WTC11 (cell line): Measurements from ENCODE around the gene ATP9A. TPM values are rescaled to one million over a fixed set of nuclear protein-coding genes. Genes with fewer than 3 reads are reported as not detected.

Experiments used
- ATAC-seq: fragments of 200-7000 bp; cut with Tn5 transposase; 2 replicates; pipeline ENCODE4 v1.10.0; 2021; ENCODE audit warnings: mild to moderate bottlenecking, moderate library complexity
- CTCF ChIA-PET: fragments of 300-600 bp; sonication (Branson Sonifier 250); formaldehyde crosslinking; loops from one replicate; lab custom pipeline; 2021; ENCODE audit warnings: antibody characterized with exemption; lab: Charles Lee
- POLR2A ChIA-PET: fragments of 350-600 bp; sonication (Branson Sonifier 250); formaldehyde crosslinking; loops from one replicate; lab custom pipeline; 2021; ENCODE audit warnings: antibody characterized with exemption; lab: Charles Lee
- DNase-seq: peaks from one replicate; pipeline ENCODE4 v3.0.0; 2021; ENCODE audit warnings: low spot score
- H3K27ac Mint-ChIP-seq: 2 replicates; pipeline ENCODE4 v1.8.0; 2021; ENCODE audit warnings: mixed read lengths
- H3K27me3 Mint-ChIP-seq: 2 replicates; pipeline ENCODE4 v1.8.0; 2021; ENCODE audit warnings: low read depth, mild to moderate bottlenecking, moderate library complexity, mixed read lengths
- H3K36me3 Mint-ChIP-seq: 2 replicates; pipeline ENCODE4 v1.8.0; 2021; ENCODE audit warnings: mixed read lengths
- H3K4me1 Mint-ChIP-seq: 2 replicates; pipeline ENCODE4 v1.8.0; 2022; ENCODE audit warnings: mixed read lengths
- H3K4me3 Mint-ChIP-seq: 2 replicates; pipeline ENCODE4 v1.8.0; 2021; ENCODE audit warnings: mild to moderate bottlenecking, moderate library complexity, mixed read lengths
- H3K9me3 Mint-ChIP-seq: 2 replicates; pipeline ENCODE4 v1.8.0; 2021; ENCODE audit warnings: mixed read lengths
- CREB1 ChIP-seq: sonication (generic); formaldehyde crosslinking; IDR thresholded peaks from 2 replicates; pipeline ENCODE4 v1.8.0; 2023; ENCODE audit warnings: mild to moderate bottlenecking, missing genetic modification reagents
- E2F4 ChIP-seq: sonication (generic); formaldehyde crosslinking; IDR thresholded peaks from 2 replicates; pipeline ENCODE4 v1.8.1; 2022; ENCODE audit warnings: low read depth, mild to moderate bottlenecking, moderate library complexity, missing genetic modification reagents, borderline replicate concordance
- E2F5 ChIP-seq: sonication (generic); formaldehyde crosslinking; IDR thresholded peaks from 2 replicates; pipeline ENCODE4 v1.8.1; 2022; ENCODE audit warnings: mild to moderate bottlenecking, moderate library complexity, missing genetic modification reagents
- GRHL2 ChIP-seq: fragments of 250-450 bp; sonication (Bioruptor Pico); IDR thresholded peaks from 2 replicates; pipeline ENCODE4 v1.8.0; 2022; ENCODE audit warnings: mild to moderate bottlenecking, moderate library complexity; ENCODE audit not compliant: insufficient replicate concordance, severe bottlenecking
- HMGXB4 ChIP-seq: sonication (generic); formaldehyde crosslinking; IDR thresholded peaks from 2 replicates; pipeline ENCODE4 v1.8.1; 2023; ENCODE audit warnings: mild to moderate bottlenecking, moderate library complexity, missing genetic modification reagents
- IRF2 ChIP-seq: sonication (generic); formaldehyde crosslinking; IDR thresholded peaks from 2 replicates; pipeline ENCODE4 v1.8.0; 2022; ENCODE audit warnings: low read depth, missing genetic modification reagents, borderline replicate concordance
- KAT7 ChIP-seq: sonication (generic); formaldehyde crosslinking; IDR thresholded peaks from 2 replicates; pipeline ENCODE4 v1.8.1; 2023; ENCODE audit warnings: missing genetic modification reagents, mild to moderate bottlenecking, borderline replicate concordance
- MAX ChIP-seq: sonication (generic); formaldehyde crosslinking; IDR thresholded peaks from 2 replicates; pipeline ENCODE4 v1.8.0; 2022; ENCODE audit warnings: mild to moderate bottlenecking, missing genetic modification reagents
- MLX ChIP-seq: sonication (generic); formaldehyde crosslinking; IDR thresholded peaks from 2 replicates; pipeline ENCODE4 v1.8.1; 2023; ENCODE audit warnings: mild to moderate bottlenecking, missing genetic modification reagents, moderate library complexity
- MYBL2 ChIP-seq: sonication (generic); formaldehyde crosslinking; IDR thresholded peaks from 2 replicates; pipeline ENCODE4 v1.8.1; 2023; ENCODE audit warnings: mild to moderate bottlenecking, moderate library complexity, missing genetic modification reagents
- NFYB ChIP-seq: sonication (generic); formaldehyde crosslinking; conservative IDR thresholded peaks from 2 replicates; pipeline ENCODE4 v1.8.0; 2022; ENCODE audit warnings: low read depth, missing genetic modification reagents
- PREB ChIP-seq: sonication (generic); formaldehyde crosslinking; IDR thresholded peaks from 2 replicates; pipeline ENCODE4 v1.8.1; 2022; ENCODE audit warnings: mild to moderate bottlenecking, missing genetic modification reagents, moderate library complexity, borderline replicate concordance
- TCF7 ChIP-seq: sonication (generic); formaldehyde crosslinking; IDR thresholded peaks from 2 replicates; pipeline ENCODE4 v1.8.0; 2022; ENCODE audit warnings: mild to moderate bottlenecking, low read depth, missing genetic modification reagents, moderate library complexity
- TEAD1 ChIP-seq: sonication (generic); formaldehyde crosslinking; IDR thresholded peaks from 2 replicates; pipeline ENCODE4 v1.8.0; 2022; ENCODE audit warnings: mild to moderate bottlenecking, missing genetic modification reagents
- USF2 ChIP-seq: sonication (generic); formaldehyde crosslinking; IDR thresholded peaks from 2 replicates; pipeline ENCODE4 v1.8.1; 2023; ENCODE audit warnings: mild to moderate bottlenecking, missing genetic modification reagents, moderate library complexity
- ZBTB43 ChIP-seq: sonication (generic); formaldehyde crosslinking; IDR thresholded peaks from 2 replicates; pipeline ENCODE4 v1.8.1; 2023; ENCODE audit warnings: mild to moderate bottlenecking, missing genetic modification reagents
- ZNF219 ChIP-seq: sonication (generic); formaldehyde crosslinking; IDR thresholded peaks from 2 replicates; pipeline ENCODE4 v1.8.0; 2023; ENCODE audit warnings: missing genetic modification reagents, mild to moderate bottlenecking, borderline replicate concordance
- ZNF232 ChIP-seq: sonication (generic); formaldehyde crosslinking; IDR thresholded peaks from 2 replicates; pipeline ENCODE4 v1.8.0; 2022; ENCODE audit warnings: mild to moderate bottlenecking, missing genetic modification reagents
- ZNF281 ChIP-seq: sonication (generic); formaldehyde crosslinking; IDR thresholded peaks from 2 replicates; pipeline ENCODE4 v1.8.0; 2023; ENCODE audit warnings: mild to moderate bottlenecking, missing genetic modification reagents
- ZNF317 ChIP-seq: sonication (generic); formaldehyde crosslinking; IDR thresholded peaks from 2 replicates; pipeline ENCODE4 v1.8.1; 2023; ENCODE audit warnings: low read depth, mild to moderate bottlenecking, moderate library complexity, missing genetic modification reagents, borderline replicate concordance
- ZNF396 ChIP-seq: fragments of 250-450 bp; sonication (Bioruptor Pico); IDR thresholded peaks from 2 replicates; pipeline ENCODE4 v1.8.0; 2021; ENCODE audit warnings: mild to moderate bottlenecking, moderate library complexity, borderline replicate concordance
- ZNF512 ChIP-seq: sonication (generic); formaldehyde crosslinking; IDR thresholded peaks from 2 replicates; pipeline ENCODE4 v1.8.1; 2022; ENCODE audit warnings: missing genetic modification reagents, borderline replicate concordance
- total RNA-seq: library from RNA; stranded (reverse); gene quantifications from 3 replicates; pipeline ENCODE4 v1.2.3, GENCODE V29; 2021

Gene ATP9A
- total RNA-seq, 1 experiment from 2014 or later: 5.0 TPM

GRCh38 chr20:51627586-51627985 lies 140.6 kb downstream of the ATP9A start:
- Mint-ChIP-seq H3K4me3 (no peak overlapping the region), H3K36me3 (no peaks in the 10 kb centered on the region), H3K9me3 (no peaks in the 10 kb centered on the region), H3K27me3 (no peaks in the 10 kb centered on the region), H3K4me1 (peaks cover 6% of the 10 kb centered on the region), H3K27ac (no peak overlapping the region)
- no peak for DNase-seq
- CTCF ChIA-PET: interaction anchor here (0.7 kb wide), 1 partner anchor 29 kb away, joined by 3 read pairs; no protein-coding TSS in a partner anchor
- POLR2A ChIA-PET: no interaction called here
- no peak for ATAC-seq
- TF ChIP-seq IRF2 (no peak), TEAD1 (CRISPR knock-in tag) (no peak), ZNF219 (CRISPR knock-in tag) (no peak), ZNF317 (no peak), E2F4 (no peak), HMGXB4 (CRISPR knock-in tag) (no peak)

- no peak overlapping the region for H3K4me3 Mint-ChIP-seq
- DNase-seq: no peak
- H3K9me3 Mint-ChIP-seq: no peaks in the 10 kb centered on the region
- no peaks in the 10 kb centered on the region for H3K27me3 Mint-ChIP-seq
- ChIA-PET POLR2A (no interaction called here), CTCF (interaction anchor here (0.5 to 1.5 kb wide), 3 partner anchors 12 to 299 kb away, joined by 3 to 12 read pairs (median 4); no protein-coding TSS in a partner anchor)
- H3K4me1 Mint-ChIP-seq: peaks cover 9% of the 10 kb centered on the region
- H3K36me3 Mint-ChIP-seq: no peaks in the 10 kb centered on the region
- H3K27ac Mint-ChIP-seq: no peak overlapping the region
- ATAC-seq: no peak
- TF ChIP-seq TCF7 (CRISPR knock-in tag) (no peak), MLX (CRISPR knock-in tag) (no peak), GRHL2 (CRISPR knock-in tag) (no peak), TEAD1 (CRISPR knock-in tag) (no peak), MAX (CRISPR knock-in tag) (no peak), ZNF232 (CRISPR knock-in tag) (no peak), USF2 (CRISPR knock-in tag) (no peak), ZNF512 (CRISPR knock-in tag) (no peak), CREB1 (CRISPR knock-in tag) (no peak), ZNF281 (CRISPR knock-in tag) (no peak), E2F5 (no peak), NFYB (no peak), ZBTB43 (no peak), KAT7 (CRISPR knock-in tag) (no peak), ZNF396 (CRISPR knock-in tag) (no peak), PREB (CRISPR knock-in tag) (no peak), MYBL2 (no peak)
These were observed 143.1 kb downstream of the ATP9A start for GRCh38 chr20:51625105-51625504.
